Activated CD8-positive, alpha-beta memory T cell treated with anti-CD3 and anti-CD28 coated beads, Interleukin-2, amount 50 U/mL, for 4 hours (primary cell): ENCODE data around the gene TLN1.

ENCODE experiments used
- DNase-seq: peaks from one replicate; pipeline ENCODE4 v3.0.0-alpha.2; 2020

The TLN1 gene

GRCh38 chr9:35732185-35732799 lies at the start of gene TLN1, which contains the start of gene CREB3:
TSS of gene TLN1 (minus strand) at chr9:35732195. CDS start at chr9:35725694, 6,501 bp downstream.
TSS of gene CREB3 (plus strand) at chr9:35732666. CDS start at chr9:35732773, 107 bp downstream.
- peak; percentile 94 for DNase-seq

- DNase-seq = no peak
Measured at GRCh38 chr9:35781066-35781465, 49.1 kb upstream of the TLN1 start.

- DNase-seq = no peak
Measured at GRCh38 chr9:35778496-35778895, 46.5 kb upstream of the TLN1 start.

GRCh38 chr9:35776018-35776417 lies 44.0 kb upstream of the TLN1 start:
- no peak for DNase-seq

- DNase-seq = no peak
Measured at GRCh38 chr9:35774907-35775635, 43.1 kb upstream of the TLN1 start.

- DNase-seq = no peak
Measured at GRCh38 chr9:35771943-35772342, 39.9 kb upstream of the TLN1 start.

- DNase-seq = no peak
Measured at GRCh38 chr9:35771534-35771933, 39.5 kb upstream of the TLN1 start.

GRCh38 chr9:35771075-35771433 lies 39.1 kb upstream of the TLN1 start:
- no peak for DNase-seq

- DNase-seq = no peak
Measured at GRCh38 chr9:35769763-35770162, 37.8 kb upstream of the TLN1 start.

GRCh38 chr9:35767458-35767857 lies 35.5 kb upstream of the TLN1 start:
- no peak for DNase-seq

GRCh38 chr9:35766997-35767396 lies 35.0 kb upstream of the TLN1 start:
- no peak for DNase-seq

GRCh38 chr9:35763803-35764202 lies 31.8 kb upstream of the TLN1 start:
- DNase-seq = no peak

- no peak for DNase-seq
Measured at GRCh38 chr9:35763181-35763580, 31.2 kb upstream of the TLN1 start.

GRCh38 chr9:35760651-35761050 lies 28.7 kb upstream of the TLN1 start:
- DNase-seq = no peak

GRCh38 chr9:35759795-35760194 lies 27.8 kb upstream of the TLN1 start:
- DNase-seq = no peak

GRCh38 chr9:35758475-35759050 lies 26.6 kb upstream of the TLN1 start:
- no peak for DNase-seq

GRCh38 chr9:35757892-35758275 lies 25.9 kb upstream of the TLN1 start:
- no peak for DNase-seq

GRCh38 chr9:35757226-35757891 lies 25.4 kb upstream of the TLN1 start:
- DNase-seq = no peak

GRCh38 chr9:35756275-35757225 lies 24.6 kb upstream of the TLN1 start:
- DNase-seq = peak; percentile 79

- no peak for DNase-seq
Measured at GRCh38 chr9:35755071-35755470, 23.1 kb upstream of the TLN1 start.

- no peak for DNase-seq
Measured at GRCh38 chr9:35754264-35754663, 22.3 kb upstream of the TLN1 start, which contains the start of gene MSMP. TSS of gene MSMP (minus strand) at chr9:35754276. CDS start at chr9:35754129, 147 bp downstream.

GRCh38 chr9:35753466-35753865 lies 21.5 kb upstream of the TLN1 start:
- no peak for DNase-seq

GRCh38 chr9:35750256-35750531 lies 18.2 kb upstream of the TLN1 start:
- DNase-seq = no peak
